Neural crest cell (in vitro differentiated cells): ENCODE measurements around the gene AATK. TPM values are rescaled to one million over a fixed set of nuclear protein-coding genes. Genes with fewer than 3 reads are reported as not detected.

Experiments
- DNase-seq: peaks from one replicate; pipeline ENCODE4 v3.0.0; 2021; ENCODE audit warnings: low read depth, mixed read lengths, low spot score
- H3K27ac Mint-ChIP-seq: one replicate; pipeline ENCODE4 v1.8.0; 2021; ENCODE audit warnings: mild to moderate bottlenecking, mixed read lengths; ENCODE audit not compliant: unreplicated experiment
- H3K27me3 Mint-ChIP-seq: 2 replicates; pipeline ENCODE4 v1.8.0; 2021; ENCODE audit warnings: low read depth, mild to moderate bottlenecking, mixed read lengths
- H3K36me3 Mint-ChIP-seq: 2 replicates; pipeline ENCODE4 v1.8.0; 2021; ENCODE audit warnings: low read depth, mild to moderate bottlenecking, mixed read lengths
- H3K4me1 Mint-ChIP-seq: 2 replicates; pipeline ENCODE4 v1.8.0; 2021; ENCODE audit warnings: mixed read lengths
- H3K4me3 Mint-ChIP-seq: one replicate; pipeline ENCODE4 v1.8.0; 2021; ENCODE audit warnings: mild to moderate bottlenecking, mixed read lengths
- H3K9me3 Mint-ChIP-seq: 2 replicates; pipeline ENCODE4 v1.8.0; 2021; ENCODE audit warnings: mixed read lengths
- total RNA-seq: library from RNA; stranded (reverse); gene quantifications from 2 replicates; pipeline ENCODE4 v1.2.1, GENCODE V29; 2021
- TF ChIP-seq, protein P1 (sequence below): fragments of 200-600 bp; sonication (generic); conservative IDR thresholded peaks from 2 replicates; pipeline ENCODE4 v1.5.0; 2021; ENCODE audit warnings: antibody characterized with exemption, mild to moderate bottlenecking

Gene AATK
- total RNA-seq, 1 donor from 2014 or later: 6.0 TPM

DNA sequence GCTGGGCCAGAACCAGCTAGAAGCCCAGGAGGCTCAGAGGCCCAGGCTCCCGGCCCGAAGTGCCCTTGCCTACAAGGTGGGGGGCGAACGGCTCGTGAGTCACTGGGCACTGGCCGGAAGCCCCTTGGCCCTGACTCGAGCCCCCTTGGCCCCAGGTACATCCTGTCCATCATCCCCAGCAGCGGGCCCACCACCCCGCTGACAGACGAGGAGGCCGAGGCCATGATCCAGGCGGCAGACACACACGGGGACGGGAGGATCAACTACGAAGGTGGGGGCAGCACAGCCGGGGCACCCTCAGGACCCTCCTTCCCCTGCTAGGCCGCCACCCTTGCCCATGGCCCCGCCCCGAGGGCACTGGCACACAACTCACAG lies 15.8 kb upstream of the AATK start:
- no peak overlapping the region for H3K27ac Mint-ChIP-seq
- no peaks in the 10 kb centered on the region for H3K36me3 Mint-ChIP-seq
- H3K4me1 Mint-ChIP-seq: peaks cover 6% of the 10 kb centered on the region

DNA sequence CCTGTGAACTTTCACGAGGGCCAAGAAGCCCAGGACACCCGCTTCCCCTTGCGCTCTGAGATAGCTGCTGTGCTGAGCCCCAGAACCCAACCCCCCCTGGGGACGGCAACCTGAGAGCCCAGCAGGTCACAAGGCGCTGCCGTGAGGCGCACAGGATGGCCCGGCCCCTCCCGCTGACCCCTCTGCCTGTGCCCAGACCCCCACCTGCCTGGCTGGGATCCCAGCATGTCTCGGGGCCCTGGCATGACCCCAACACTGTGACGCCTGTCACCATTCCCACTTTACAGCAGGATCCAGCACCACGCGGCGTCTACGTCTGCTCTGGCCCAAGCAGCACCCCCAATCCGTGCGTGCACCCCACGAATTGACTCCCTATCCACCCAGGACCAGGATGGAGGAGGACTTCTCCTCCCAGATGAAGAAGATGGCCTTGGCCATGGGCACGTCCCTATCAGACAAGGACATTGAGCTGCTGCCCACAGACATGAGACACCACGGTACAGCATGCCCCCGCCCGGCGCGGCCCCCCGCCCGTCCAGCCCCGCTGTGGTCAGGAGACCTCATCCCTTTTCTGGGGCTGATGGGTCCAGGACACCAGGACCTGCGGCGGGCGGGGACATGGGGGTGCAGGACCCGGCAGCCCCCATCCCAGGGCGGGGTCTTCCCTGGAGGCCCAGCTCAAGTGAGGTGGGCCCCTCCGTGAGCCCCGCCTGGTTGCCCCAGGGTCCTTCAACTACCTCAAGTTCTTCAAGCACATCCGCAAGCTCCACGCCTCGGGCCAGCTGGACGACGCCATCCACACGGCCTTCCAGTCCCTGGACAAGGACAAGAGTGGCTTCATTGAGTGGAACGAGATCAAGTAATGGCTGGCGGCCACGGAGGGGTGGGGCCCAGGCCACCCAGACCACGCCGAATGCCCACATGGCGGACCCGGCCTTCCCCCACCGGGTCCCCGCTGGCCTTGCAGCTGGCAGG lies 15.1 kb upstream of the AATK start:
- Mint-ChIP-seq H3K4me1 (peaks cover 6% of the 10 kb centered on the region), H3K27ac (no peak overlapping the region), H3K36me3 (peaks cover 2% of the 10 kb centered on the region), H3K9me3 (peaks cover 2% of the 10 kb centered on the region), H3K27me3 (peaks cover 4% of the 10 kb centered on the region), H3K4me3 (no peak overlapping the region)
- TF ChIP-seq, protein P1, sequence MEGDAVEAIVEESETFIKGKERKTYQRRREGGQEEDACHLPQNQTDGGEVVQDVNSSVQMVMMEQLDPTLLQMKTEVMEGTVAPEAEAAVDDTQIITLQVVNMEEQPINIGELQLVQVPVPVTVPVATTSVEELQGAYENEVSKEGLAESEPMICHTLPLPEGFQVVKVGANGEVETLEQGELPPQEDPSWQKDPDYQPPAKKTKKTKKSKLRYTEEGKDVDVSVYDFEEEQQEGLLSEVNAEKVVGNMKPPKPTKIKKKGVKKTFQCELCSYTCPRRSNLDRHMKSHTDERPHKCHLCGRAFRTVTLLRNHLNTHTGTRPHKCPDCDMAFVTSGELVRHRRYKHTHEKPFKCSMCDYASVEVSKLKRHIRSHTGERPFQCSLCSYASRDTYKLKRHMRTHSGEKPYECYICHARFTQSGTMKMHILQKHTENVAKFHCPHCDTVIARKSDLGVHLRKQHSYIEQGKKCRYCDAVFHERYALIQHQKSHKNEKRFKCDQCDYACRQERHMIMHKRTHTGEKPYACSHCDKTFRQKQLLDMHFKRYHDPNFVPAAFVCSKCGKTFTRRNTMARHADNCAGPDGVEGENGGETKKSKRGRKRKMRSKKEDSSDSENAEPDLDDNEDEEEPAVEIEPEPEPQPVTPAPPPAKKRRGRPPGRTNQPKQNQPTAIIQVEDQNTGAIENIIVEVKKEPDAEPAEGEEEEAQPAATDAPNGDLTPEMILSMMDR: no peak
- DNase-seq: no peak

More for the DNA sequence above, 15.8 kb upstream of the AATK start:
- peaks cover 4% of the 10 kb centered on the region for H3K27me3 Mint-ChIP-seq
- no peak for DNase-seq
- TF ChIP-seq, protein P1: no peak
- H3K4me3 Mint-ChIP-seq: no peak overlapping the region
- no peaks in the 10 kb centered on the region for H3K9me3 Mint-ChIP-seq

DNA sequence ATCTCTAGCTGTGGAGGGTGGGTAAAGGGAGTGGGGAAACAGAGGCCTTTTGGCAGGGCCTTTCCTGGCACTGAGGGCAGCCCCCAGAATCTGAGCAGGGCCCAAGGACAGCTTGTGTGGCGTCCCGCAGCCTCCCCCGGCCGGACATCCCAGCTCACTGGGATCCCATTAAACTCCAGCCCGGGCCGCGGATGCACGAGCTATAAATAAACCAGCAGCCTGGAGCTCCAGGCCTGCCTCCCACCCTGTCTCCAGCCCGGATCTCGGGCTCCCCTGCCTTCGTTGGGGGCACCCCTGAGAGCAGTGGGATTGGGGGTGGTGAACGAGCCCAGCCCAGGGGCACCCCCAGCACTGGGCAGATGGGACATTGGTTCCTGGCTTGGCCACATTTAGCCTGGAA lies 13.8 kb upstream of the AATK start:
- H3K4me3 Mint-ChIP-seq: no peak overlapping the region
- H3K27ac Mint-ChIP-seq: peak overlapping the region; percentile 27

DNA sequence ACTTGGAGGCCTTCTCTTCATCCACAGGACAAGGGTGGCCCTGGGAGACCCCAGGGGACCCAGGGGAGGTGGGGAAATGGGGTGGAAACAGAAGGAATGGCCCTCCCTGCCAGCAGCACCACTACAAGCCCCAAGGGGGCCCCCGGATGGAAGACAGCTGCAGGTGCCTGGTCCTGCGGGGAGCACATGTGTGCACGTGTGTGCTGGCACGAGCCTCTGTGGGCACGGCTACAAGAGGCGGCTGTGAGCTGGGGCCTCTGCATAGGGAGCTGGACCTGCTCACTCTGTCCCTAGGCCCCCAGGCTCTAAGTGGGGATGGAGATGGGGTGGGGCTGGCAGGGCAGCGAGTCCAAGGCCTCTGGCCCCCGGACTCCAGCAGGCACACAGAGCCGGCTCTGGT lies 13.2 kb upstream of the AATK start:
- Mint-ChIP-seq H3K36me3 (peaks cover 2% of the 10 kb centered on the region), H3K4me1 (peaks cover 1% of the 10 kb centered on the region), H3K27me3 (peaks cover 2% of the 10 kb centered on the region), H3K27ac (no peak overlapping the region), H3K4me3 (no peak overlapping the region), H3K9me3 (peaks cover 5% of the 10 kb centered on the region)
- TF ChIP-seq, protein P1: no peak
- DNase-seq: no peak

More for the DNA sequence above, 13.8 kb upstream of the AATK start:
- H3K4me1 Mint-ChIP-seq: peaks cover 6% of the 10 kb centered on the region
- peaks cover 4% of the 10 kb centered on the region for H3K27me3 Mint-ChIP-seq
- no peak for DNase-seq
- peaks cover 2% of the 10 kb centered on the region for H3K36me3 Mint-ChIP-seq
- H3K9me3 Mint-ChIP-seq: peaks cover 5% of the 10 kb centered on the region
- TF ChIP-seq, protein P1: no peak

DNA sequence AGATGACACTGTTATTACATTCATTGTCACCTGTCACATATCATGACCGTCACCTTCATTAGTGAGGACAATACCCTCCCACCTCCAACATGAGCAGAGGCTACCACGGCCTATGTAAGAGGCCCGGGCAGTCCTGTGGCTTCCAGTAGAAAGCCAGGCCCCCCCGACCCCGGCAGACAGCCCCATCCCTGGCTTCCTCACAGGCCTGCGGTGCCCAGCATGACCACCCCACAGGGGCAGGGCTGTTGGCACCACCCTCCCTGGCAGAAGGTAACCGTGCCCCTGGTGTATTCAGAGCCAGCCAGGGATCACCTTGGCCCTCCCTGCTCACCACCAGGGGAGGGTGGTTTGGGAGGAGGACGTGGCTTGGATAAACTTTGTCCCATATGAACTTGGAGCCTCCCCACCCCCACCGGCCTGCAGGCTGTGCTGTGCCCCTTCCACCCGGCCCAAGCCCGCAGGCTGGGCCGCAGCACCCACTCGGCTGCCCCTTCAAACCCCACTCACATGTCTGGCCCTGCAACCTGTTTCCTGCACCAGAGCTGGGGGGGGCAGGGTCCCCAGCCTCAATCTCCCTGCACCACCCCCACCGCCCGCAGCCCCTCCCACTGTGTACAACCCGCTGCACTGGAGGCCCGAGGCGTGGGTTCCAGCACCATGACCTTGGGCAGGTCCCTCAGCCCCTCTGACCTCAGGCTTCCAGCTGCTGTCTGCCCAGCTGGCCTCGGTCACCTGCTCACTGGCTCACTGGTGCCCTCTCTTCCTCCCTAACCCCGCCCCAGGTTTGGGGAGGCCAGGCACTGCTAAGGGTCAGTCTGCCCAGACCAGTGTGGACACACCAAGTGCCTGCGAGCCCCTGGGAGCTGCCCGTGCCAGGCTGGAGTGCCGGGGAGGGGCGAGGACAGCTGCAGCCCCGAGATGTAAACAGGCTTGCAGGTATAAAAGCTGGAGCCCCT lies 12.4 kb upstream of the AATK start:
- no peak for DNase-seq
- Mint-ChIP-seq H3K27ac (no peak overlapping the region), H3K4me1 (no peaks in the 10 kb centered on the region), H3K4me3 (no peak overlapping the region), H3K27me3 (no peaks in the 10 kb centered on the region), H3K9me3 (peaks cover 7% of the 10 kb centered on the region), H3K36me3 (peaks cover 9% of the 10 kb centered on the region)
- TF ChIP-seq, protein P1: no peak
